SK-N-MC (cell line): ENCODE results near the gene ENKUR.

Experiments
- DNase-seq: peaks from one replicate; pipeline ENCODE4 v3.0.0-alpha.2; 2011; ENCODE audit warnings: low read depth, low spot score
- H3K27ac ChIP-seq: fragments of 200-600 bp; sonication (generic); 2 replicates; pipeline ENCODE4 v1.5.1; 2016; ENCODE audit warnings: mixed run types
- H3K36me3 ChIP-seq: fragments of 200-600 bp; sonication (generic); 2 replicates; pipeline ENCODE4 v1.6.1; 2017; ENCODE audit warnings: antibody characterized with exemption, low read length, mixed read lengths; ENCODE audit not compliant: insufficient read depth
- H3K4me3 ChIP-seq: fragments of 200-600 bp; sonication (generic); 2 replicates; pipeline ENCODE4 v1.5.1; 2016
- H3K9ac ChIP-seq: fragments of 200-600 bp; sonication (generic); 2 replicates; pipeline ENCODE4 v1.8.0; 2017; ENCODE audit warnings: mixed run types, mixed read lengths; ENCODE audit not compliant: insufficient read length
- H3K9me3 ChIP-seq: fragments of 200-600 bp; sonication (generic); 2 replicates; pipeline ENCODE4 v1.6.1; 2017; ENCODE audit warnings: low read depth, mild to moderate bottlenecking, antibody characterized with exemption, low read length, moderate library complexity, mixed read lengths
- EZH2 ChIP-seq: fragments of 200-600 bp; sonication (generic); IDR thresholded peaks from one replicate; pipeline ENCODE4 v1.6.1; 2017; ENCODE audit warnings: antibody characterized with exemption
- FOXP2 ChIP-seq: optimal IDR thresholded peaks from 2 replicates; pipeline ENCODE3; 2011; ENCODE audit warnings: mild to moderate bottlenecking, moderate library complexity; ENCODE audit not compliant: insufficient read depth; ENCODE audit errors: extremely low read length, control extremely low read depth
- POLR2AphosphoS5 ChIP-seq: IDR thresholded peaks from 2 replicates; pipeline ENCODE4 v1.6.1; 2012; ENCODE audit warnings: mild to moderate bottlenecking, low read depth, low read length, borderline replicate concordance

The ENKUR gene

GRCh38 chr10:24935504-24936292, 80.3 kb downstream of the ENKUR start:
- TF ChIP-seq POLR2AphosphoS5 (no peak), FOXP2 (no peak), EZH2 (no peak)
- H3K9ac ChIP-seq: no peak overlapping the region
- H3K36me3 ChIP-seq: no peaks in the 10 kb centered on the region
- no peak overlapping the region for H3K4me3 ChIP-seq
- no peak overlapping the region for H3K27ac ChIP-seq
- H3K9me3 ChIP-seq: no peaks in the 10 kb centered on the region
- no peak for DNase-seq
